NCI-H524 (cell line): ENCODE data around the gene MRPS6.

ENCODE experiments used
- DNase-seq, 2 experiments: peaks; one replicate each; lab custom pipeline; 2025; lab: John Stamatoyannopoulos, UW

MRPS6 gene

GRCh38 chr21:34132926-34133325, 59.5 kb downstream of the MRPS6 start:
- no peak for DNase-seq

DNA sequence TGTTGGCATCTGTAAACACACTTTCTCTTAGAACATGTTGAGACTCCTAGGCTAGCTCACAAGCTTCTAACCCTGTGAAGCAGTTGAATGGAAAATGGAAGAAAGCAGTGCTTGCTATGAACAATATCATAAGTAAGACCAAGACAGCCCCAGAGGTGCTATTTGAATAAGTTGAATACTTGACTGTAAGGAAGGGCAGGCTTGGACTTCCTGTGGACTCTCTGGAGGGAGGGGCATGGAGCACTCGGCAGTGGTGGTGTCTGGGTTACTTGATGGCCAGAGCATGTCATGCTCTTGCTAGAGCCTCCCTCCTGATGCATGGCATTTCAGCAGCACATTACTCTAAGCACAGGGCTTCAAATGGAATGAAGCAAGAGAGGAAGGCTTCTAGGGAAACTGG, 60.0 kb downstream of the MRPS6 start:
- no peak for DNase-seq

DNA sequence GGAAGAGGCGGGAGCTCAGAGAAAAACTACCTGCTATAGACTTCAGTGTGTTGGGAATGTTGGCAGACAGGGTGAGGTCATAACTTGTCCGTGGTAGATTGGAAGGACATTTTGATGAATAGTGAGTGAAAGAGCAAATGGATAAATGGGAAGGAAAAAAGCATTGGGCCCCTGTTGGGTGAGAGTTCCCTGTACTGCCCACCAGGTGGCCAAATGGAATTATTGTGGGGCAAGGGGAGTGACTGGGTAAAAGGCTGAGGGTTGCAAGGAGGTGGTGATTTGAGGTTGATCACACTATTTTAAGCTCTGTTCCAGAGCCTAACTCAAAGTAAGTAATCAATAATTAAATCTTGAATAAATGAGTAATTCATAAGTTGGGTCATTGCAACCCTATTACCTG, 60.4 kb downstream of the MRPS6 start:
- peak in 1 of 2 experiments; percentile 14 for DNase-seq

DNA sequence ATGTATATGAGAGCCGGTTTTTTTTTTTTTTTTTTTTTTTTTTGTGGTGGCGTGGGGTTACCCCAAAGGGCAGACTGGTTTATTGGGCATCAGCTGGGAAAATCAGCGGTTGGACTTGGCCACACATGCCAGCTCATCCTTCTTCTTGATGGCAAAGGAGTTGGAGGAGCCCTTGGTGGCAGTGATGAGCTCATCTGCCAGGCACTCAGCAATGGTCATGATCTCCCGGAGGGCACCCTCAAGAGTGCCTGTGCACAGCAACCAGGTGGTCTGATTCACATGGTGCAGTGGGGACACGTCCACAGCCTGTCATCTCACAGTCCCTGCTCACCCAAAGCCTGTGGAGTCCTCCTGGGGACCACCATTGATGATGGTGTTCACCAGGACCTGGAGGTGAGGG, 62.0 kb downstream of the MRPS6 start:
- DNase-seq: no peak

GRCh38 chr21:34141373-34141772, 68.0 kb downstream of the MRPS6 start:
- no peak for DNase-seq

DNA sequence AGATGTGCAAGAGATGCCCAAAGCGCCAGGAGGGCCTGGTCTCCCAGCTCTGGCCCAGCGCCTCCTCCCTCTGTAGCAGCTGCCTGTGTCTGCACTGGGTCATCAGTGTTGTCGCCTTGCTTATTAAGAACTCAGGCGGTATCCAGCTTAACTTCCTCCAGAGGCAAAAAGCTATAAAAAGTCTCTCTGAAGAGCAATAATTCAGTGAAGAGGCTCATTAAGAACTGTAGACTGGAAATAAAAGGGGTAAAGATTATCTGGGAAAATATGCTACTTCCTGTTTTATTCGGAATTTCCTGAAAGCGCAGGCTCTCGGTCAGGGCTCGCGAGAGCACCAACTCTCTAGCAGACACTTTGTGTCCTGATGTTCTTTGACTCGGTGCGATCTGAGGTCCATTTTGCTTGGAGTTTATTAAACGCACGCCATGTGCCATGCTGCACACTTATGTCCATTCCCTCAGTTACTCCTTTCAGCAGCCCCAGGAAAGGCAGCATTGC, 70.4 kb downstream of the MRPS6 start:
- no peak for DNase-seq

- no peak for DNase-seq
Measured at GRCh38 chr21:34144224-34144623, 70.8 kb downstream of the MRPS6 start.

DNA sequence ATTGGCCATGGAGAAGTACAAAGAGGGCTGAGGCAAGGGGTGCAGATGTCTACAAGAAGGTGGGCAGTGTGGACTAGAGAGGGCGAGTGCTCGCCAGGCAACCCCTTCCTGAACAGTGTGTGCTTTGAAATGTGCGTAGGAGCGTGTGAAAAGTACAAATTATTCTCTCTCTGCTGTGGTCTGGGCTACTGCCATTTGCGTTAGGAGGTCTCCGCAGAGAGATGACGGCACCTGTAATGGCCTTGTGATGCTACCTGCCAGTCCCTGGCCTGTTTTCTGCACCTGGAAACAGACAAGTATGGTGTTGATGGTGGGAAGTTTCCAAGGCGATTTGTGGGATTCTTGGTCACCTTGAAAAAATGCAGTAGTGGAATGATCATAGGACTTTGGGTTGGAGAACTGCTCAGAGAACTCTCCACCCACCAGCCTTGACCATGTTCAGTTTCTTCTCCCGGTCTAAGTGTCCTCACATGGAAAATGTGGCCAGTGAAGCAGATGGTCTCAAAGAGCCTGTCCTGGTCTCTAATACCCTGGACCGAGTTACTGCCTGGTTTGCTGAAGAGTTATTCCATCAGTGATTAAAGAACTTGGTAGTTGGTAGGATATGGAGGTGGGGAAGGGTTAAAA, 74.5 kb downstream of the MRPS6 start:
- DNase-seq: no peak

DNA sequence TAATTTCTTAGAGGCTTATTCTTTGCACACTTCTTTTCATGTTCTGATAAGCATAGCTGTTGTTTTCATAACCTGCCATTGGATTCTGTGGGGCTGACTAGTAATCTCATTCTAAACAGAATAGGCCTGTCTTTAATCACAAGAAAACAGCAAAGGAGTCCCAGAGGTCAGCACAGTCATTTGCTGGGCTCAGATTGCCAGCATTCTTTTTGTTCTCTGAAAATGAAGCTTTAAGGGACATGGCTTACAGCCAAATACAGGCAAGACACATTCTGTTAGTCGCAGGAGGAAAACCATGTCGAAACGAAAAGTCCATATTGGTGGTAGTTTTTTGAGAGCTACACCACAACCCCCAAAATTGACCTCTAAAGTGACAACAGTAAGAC, 75.0 kb downstream of the MRPS6 start:
- no peak for DNase-seq

DNA sequence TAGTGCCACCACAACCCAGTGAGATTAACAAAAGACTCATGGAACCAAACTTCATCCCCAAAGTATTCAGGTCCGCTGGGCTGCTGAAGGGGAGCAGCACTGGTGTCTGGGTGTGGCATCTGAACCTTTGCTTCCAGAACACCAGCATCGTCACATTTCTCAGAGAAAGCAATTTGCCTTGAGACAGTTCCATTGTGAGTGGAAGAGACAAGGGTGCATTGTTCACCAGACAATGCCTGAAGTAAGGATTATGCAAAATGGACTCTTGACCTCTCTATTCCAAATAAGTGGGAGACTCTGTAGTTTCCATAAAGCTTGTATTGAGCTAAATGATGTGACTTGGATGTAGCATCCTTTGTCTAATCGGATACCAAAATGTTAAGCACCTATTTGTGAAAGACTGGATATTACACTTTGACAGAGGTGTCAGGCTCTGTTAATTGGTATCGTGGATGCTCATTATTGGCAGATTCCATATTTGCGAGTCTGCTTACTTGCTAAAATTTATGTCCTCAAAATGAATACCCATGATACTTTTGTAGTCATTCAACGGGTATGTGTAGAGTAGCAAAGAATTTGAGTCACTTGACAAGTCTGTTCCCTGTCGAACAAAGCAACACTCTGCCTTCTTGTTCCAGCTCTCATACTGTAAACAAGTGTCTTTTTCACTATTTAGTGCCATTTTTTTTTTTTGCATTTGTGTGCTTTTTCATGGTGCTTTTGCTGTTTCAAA, 75.6 kb downstream of the MRPS6 start:
- no peak for DNase-seq

GRCh38 chr21:34152500-34152899, 79.1 kb downstream of the MRPS6 start:
- DNase-seq: no peak

- DNase-seq: no peak
Measured at GRCh38 chr21:34154878-34155277, 81.5 kb downstream of the MRPS6 start.

- no peak for DNase-seq
Measured at GRCh38 chr21:34156957-34157356, 83.6 kb downstream of the MRPS6 start.

DNA sequence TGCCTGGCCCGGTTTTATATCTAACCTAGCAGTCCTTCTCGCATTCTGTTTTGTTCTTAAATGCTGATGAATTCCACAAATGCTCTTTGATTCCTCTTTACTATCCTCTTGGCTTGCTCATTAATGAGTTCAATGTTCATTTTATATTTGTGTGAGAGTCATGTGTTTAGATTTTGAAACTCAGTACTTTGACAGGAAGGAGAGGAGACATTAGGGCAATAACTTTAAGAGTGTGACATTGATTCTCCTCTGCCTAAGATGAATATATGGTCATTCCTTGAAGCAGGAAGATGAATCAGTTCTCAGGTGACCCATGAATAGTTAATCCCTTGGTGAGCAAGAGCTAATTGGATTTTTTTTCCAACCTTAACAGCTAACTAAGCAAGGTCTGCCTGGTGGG, 84.1 kb downstream of the MRPS6 start:
- peak in 1 of 2 experiments; percentile 10 for DNase-seq

GRCh38 chr21:34158866-34159835, 85.8 kb downstream of the MRPS6 start:
- peak; percentile 13 to 23 for DNase-seq

GRCh38 chr21:34166468-34166867, 93.1 kb downstream of the MRPS6 start:
- no peak for DNase-seq

DNA sequence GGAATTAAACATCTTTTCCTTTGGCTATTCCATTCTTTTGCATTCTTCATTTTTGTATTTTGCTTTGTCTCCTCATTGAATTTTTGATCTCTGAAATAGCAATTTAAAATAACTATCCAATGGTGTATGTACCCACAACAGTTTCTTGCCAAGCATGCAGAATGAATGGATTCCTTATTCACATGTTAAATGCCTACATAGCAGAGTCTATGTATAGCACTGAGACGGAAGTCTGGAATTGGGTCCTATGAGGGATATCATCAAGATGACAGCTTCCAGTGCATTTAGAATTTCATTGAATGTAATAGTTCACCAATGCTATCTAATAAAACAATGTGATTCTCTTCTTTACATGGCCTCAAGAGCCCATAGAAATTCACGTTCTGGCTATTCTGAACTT, 97.5 kb downstream of the MRPS6 start:
- DNase-seq: no peak

GRCh38 chr21:34174470-34174869, 101.1 kb downstream of the MRPS6 start:
- no peak for DNase-seq

DNA sequence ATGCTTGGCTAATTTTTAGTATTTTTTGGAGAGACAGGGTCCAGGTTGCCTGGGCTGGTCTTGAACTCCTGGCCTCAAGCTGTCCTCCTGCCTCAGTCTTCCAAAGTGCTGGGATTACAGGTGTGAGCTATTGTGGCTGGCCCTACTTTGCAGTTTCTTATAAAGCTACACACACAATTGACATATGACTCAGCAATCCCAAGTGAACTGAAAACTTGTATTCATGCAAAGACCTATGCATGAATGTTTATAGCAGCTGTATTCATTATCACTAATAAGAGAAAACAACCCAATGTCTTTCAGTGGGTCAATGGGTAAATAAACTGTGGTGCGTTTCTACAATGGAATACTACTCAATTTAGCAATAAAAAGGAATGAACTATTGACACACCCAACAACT, 103.1 kb downstream of the MRPS6 start:
- no peak for DNase-seq

DNA sequence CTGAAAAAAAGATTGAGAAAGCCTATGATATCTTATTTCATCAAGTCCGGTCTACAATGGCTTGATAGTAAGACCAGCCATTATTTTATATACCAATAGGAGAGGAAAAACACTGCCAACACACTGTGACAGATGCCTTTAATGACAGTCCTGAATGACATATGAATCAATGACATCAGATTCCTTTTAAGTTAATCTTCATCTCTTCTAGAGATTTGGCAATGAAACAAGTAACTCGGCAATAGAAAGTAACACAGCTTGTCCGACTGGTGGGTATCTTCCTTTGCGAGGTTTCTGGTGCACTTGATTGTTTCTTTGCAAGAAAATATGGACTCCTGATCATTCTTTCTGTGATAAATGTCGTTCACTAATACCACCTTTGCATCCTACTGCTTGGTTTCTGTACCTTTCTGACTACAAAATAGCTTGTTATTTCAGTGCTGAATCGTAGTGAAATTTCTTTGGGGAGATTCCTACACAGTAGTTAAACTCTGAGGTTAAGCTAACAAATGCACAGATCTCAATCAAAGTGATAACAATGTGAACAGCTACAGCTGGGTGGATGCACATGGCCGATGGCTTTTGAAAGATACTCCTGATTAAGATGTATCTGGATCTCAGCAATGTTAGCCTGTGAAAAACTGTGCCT, 104.7 kb downstream of the MRPS6 start:
- no peak for DNase-seq

GRCh38 chr21:34179204-34179935, 106.0 kb downstream of the MRPS6 start:
- no peak for DNase-seq
